C4-2B (cell line): ENCODE data around the gene CACNA1H.

Experiments
- H3K27ac ChIP-seq: fragments of 450-650 bp; 2 replicates; pipeline ENCODE4 v1.5.1; 2017
- CTCF ChIP-seq: fragments of 450-650 bp; conservative IDR thresholded peaks from 2 replicates; pipeline ENCODE4 v1.5.1; 2017; ENCODE audit warnings: mild to moderate bottlenecking
- ZFX ChIP-seq: fragments of 450-650 bp; IDR thresholded peaks from 2 replicates; pipeline ENCODE4 v1.6.1; 2017

The CACNA1H gene

GRCh38 chr16:1152651-1153259 lies at the start of gene CACNA1H:
Gene CACNA1H (plus strand): TSS chr16:1153106. CDS start chr16:1153738, 632 bp downstream.
- H3K27ac ChIP-seq: no peak within 1 kb of the TSS
- no peak; the same call in 1 of the 2 replicates for TF ChIP-seq CTCF
- no peak for TF ChIP-seq ZFX

- TF ChIP-seq ZFX: no peak
- no peak for TF ChIP-seq CTCF
- no peak overlapping the region for H3K27ac ChIP-seq
These were observed 49.3 kb upstream of the CACNA1H start for GRCh38 chr16:1103636-1103980.

GRCh38 chr16:1105888-1106620 lies 46.9 kb upstream of the CACNA1H start:
- no peak overlapping the region for H3K27ac ChIP-seq
- TF ChIP-seq CTCF (peak; percentile 84), ZFX (no peak)

- no peak for TF ChIP-seq ZFX
- TF ChIP-seq CTCF: peak; percentile 55; the same call in 1 of the 2 replicates
- H3K27ac ChIP-seq: no peak overlapping the region
These were observed 46.2 kb upstream of the CACNA1H start for GRCh38 chr16:1106659-1107058.

- no peak for TF ChIP-seq ZFX
- TF ChIP-seq CTCF: no peak
- H3K27ac ChIP-seq: no peak overlapping the region
These were observed 45.8 kb upstream of the CACNA1H start for GRCh38 chr16:1107141-1107540.

- no peak overlapping the region for H3K27ac ChIP-seq
- TF ChIP-seq CTCF (no peak), ZFX (no peak)
These were observed 45.2 kb upstream of the CACNA1H start for GRCh38 chr16:1107731-1108130.

- no peak for TF ChIP-seq CTCF
- TF ChIP-seq ZFX: no peak
- H3K27ac ChIP-seq: no peak overlapping the region
These were observed 44.3 kb upstream of the CACNA1H start for GRCh38 chr16:1108299-1109252.
